ENCODE measurements around the gene TM4SF4. TPM values are rescaled to one million over a fixed set of nuclear protein-coding genes. Genes with fewer than 3 reads are reported as not detected.

Gene TM4SF4
- total RNA-seq, 4 donors from 2014 or later = 0.32 TPM; not detected in 3

DNA sequence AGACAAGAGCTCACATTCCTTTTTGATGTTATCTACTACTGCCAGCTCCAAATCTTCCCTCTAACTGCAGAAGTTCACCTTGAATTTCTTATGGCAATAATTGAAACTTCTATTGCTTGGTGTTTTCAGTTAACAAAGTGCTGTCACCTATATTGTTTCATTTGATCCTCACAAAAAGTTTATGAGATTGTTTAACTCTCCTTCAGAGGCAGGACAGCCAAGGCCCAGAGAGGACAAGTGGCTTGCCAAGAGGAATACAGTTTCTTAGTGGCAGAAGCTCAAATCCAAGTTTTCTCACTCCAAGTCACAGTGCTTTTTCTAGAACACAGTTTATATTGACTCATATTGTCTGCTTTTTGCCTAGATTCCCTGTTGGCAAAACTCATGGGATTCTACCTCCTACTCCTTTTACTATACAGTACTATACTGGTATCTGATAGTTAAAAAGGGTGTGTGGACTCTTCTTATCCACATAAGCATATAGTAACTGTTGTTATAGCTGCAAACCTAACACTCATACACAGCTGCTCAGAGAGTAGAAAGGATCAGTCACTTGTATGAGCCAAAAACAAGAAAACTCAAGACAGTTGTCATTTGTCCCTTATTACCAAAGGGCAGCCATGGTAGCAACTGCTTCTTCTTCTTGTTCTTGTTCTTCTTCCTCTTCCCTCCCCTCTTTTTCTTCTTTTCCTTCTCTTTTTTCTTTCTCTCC is 15.9 kb downstream of the TM4SF4 start:
- Histone ChIP-seq H3K9me3 (no peaks in the 10 kb centered on the region), H3K4me1 (peaks cover 3% of the 10 kb centered on the region), H3K27me3 (no peaks in the 10 kb centered on the region), H3K27ac (no peak overlapping the region), H3K4me3 (no peak overlapping the region), H3K36me3 (no peaks in the 10 kb centered on the region)
- TF ChIP-seq EP300 (IDR thresholded peaks at IDR 0.05) = no peak
- TF ChIP-seq, protein P1, sequence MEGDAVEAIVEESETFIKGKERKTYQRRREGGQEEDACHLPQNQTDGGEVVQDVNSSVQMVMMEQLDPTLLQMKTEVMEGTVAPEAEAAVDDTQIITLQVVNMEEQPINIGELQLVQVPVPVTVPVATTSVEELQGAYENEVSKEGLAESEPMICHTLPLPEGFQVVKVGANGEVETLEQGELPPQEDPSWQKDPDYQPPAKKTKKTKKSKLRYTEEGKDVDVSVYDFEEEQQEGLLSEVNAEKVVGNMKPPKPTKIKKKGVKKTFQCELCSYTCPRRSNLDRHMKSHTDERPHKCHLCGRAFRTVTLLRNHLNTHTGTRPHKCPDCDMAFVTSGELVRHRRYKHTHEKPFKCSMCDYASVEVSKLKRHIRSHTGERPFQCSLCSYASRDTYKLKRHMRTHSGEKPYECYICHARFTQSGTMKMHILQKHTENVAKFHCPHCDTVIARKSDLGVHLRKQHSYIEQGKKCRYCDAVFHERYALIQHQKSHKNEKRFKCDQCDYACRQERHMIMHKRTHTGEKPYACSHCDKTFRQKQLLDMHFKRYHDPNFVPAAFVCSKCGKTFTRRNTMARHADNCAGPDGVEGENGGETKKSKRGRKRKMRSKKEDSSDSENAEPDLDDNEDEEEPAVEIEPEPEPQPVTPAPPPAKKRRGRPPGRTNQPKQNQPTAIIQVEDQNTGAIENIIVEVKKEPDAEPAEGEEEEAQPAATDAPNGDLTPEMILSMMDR (IDR thresholded peaks at IDR 0.05) = no peak
- no peak for TF ChIP-seq POLR2A (IDR thresholded peaks at IDR 0.05)
- TF ChIP-seq POLR2AphosphoS5 (IDR thresholded peaks at IDR 0.05) = no peak
- no peak for DNase-seq (ENCODE audit: low spot score in 2 of 2)

DNA sequence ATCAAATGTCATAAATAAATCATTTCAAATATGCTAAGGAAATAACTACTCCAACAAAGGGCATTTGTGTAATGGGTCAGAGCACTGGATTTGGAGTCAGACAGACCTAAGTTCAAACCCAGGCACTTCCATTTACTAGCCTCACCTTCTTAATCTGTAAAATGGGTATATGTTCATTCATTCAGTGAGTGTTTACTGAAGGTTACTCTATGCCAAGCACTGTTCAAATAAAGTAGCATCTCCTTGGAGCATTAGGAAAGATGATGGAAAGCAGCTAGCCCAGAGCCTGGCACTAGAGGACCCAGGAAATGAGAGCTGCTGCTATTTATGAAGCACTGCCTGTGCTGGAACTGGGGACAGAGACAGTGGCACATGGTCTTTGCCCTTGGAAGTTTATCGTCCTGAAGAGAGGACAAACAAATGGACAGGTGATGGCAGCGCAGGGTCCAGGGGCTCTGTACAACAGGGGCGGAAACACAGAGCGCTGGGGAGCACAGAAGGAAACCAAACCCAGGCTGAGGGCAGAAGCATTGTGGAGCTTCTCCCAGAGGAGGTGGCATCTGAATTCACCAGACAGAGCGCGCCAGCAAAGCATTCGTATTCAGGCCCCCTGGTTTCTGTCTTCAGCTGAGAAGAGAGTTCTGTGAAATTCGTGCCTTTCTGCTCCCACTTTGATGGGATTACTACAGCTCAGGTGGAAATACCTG is 19.0 kb downstream of the TM4SF4 start:
- Histone ChIP-seq H3K4me1 (peaks cover 3% of the 10 kb centered on the region), H3K4me3 (no peak overlapping the region), H3K36me3 (no peaks in the 10 kb centered on the region), H3K27me3 (no peaks in the 10 kb centered on the region), H3K27ac (no peak overlapping the region), H3K9me3 (no peaks in the 10 kb centered on the region)
- no peak for DNase-seq (ENCODE audit: low spot score in 2 of 2)
- TF ChIP-seq, protein P1 (IDR thresholded peaks at IDR 0.05) = no peak
- TF ChIP-seq POLR2AphosphoS5 (IDR thresholded peaks at IDR 0.05) = no peak
- TF ChIP-seq POLR2A (IDR thresholded peaks at IDR 0.05) = no peak
- no peak for TF ChIP-seq EP300 (IDR thresholded peaks at IDR 0.05)
- 80% methylated on average over 8 of the region's 8 CpGs for WGBS

DNA sequence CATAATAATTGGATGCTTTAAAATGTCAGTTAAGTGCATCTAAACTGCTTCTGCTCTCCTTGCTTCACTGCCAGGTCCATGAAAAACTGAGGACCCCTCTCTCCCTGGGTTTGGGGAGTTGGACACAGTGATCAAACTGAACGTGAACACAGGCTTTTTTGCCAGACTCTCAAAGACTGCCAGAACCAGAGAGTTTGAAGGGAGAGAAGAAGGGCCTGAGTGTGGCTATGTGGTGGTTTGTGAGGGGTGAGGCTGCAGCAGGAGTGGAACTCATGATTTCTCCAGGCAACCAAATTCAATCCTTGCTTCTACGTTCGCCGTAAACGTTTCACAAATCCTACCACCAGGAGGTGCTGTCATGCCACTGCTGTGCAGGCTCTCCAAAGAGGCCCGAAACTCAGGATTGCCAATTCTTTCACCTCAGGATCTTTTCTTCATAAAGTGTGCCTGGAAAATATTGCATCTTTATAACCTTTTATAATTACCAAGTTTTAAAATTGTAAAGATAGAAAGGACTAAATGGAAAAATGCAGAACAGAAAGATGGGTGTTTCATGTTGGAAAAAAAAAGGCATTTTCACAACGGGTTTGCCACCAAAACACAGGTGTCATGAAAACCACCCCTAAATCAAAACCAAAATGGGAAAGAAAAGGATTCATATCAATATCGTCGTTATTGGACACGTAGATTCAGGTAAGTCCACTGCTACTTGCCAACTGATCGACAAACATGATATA is 19.7 kb downstream of the TM4SF4 start:
- WGBS = 39% methylated on average over 11 of the region's 11 CpGs
- TF ChIP-seq, protein P1 (IDR thresholded peaks at IDR 0.05) = peak; percentile 48 to 66
- TF ChIP-seq POLR2A (IDR thresholded peaks at IDR 0.05) = no peak
- Histone ChIP-seq H3K36me3 (no peaks in the 10 kb centered on the region), H3K27me3 (no peaks in the 10 kb centered on the region), H3K4me1 (peaks cover 3% of the 10 kb centered on the region), H3K27ac (no peak overlapping the region), H3K4me3 (no peak overlapping the region), H3K9me3 (no peaks in the 10 kb centered on the region)
- no peak for DNase-seq (ENCODE audit: low spot score in 2 of 2)

DNA sequence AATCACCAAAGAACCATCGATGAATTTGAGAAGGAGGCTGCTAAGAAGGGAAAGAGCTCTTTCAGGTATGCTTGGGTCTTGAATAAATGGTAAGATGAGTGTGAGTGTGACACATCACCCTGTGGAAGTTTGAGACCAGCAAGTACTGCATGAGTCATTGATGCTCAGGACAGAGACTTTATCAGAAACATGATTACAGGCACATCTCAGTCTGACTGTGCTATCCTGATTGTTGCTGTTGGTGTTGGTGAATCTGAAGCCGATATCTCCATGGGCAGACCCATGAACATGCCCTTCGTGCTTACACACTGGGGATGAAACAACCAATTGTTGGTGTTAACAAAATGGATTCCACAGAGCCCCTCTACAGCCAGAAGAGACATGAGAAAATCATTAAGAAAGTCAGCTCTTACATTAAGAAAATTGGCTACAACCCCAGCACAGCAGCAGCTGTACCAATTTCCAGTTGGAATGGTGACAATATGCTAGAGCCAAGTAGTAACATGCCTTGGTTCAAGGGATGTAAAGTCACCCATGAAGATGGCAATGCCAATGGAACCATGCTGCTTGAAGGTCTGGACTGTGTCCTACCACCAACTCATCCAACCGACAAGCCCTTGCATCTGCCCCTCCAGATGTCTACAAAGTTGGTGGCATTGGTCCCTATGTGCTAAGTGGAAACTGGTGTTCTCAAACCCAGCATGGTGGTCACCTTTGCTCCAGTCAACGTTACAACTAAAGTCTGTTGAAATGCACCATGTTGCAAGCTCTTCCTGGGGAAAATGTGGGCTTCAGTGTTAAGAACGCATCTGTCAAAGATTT is 20.5 kb downstream of the TM4SF4 start:
- 69% methylated on average over 6 of the region's 6 CpGs for WGBS
- no peak for DNase-seq (ENCODE audit: low spot score in 2 of 2)
- H3K4me1 ChIP-seq = peaks cover 3% of the 10 kb centered on the region
- no peak overlapping the region for H3K4me3 ChIP-seq
- TF ChIP-seq EP300 (IDR thresholded peaks at IDR 0.05) (no peak), POLR2AphosphoS5 (IDR thresholded peaks at IDR 0.05) (no peak), POLR2A (IDR thresholded peaks at IDR 0.05) (no peak)
- TF ChIP-seq, protein P1 (IDR thresholded peaks at IDR 0.05) = no peak
- H3K36me3 ChIP-seq = no peaks in the 10 kb centered on the region
- H3K27ac ChIP-seq = no peak overlapping the region
- H3K27me3 ChIP-seq = no peaks in the 10 kb centered on the region
- no peaks in the 10 kb centered on the region for H3K9me3 ChIP-seq

Data from suprapubic skin (tissue), 4 donors.